Measurements from ENCODE around the gene ECE1.
A peak's percentile ranks its signal among the peaks of the same experiment; 100 is the strongest.

Gene ECE1

GRCh38 chr1:21263052-21263429 is 27.2 kb downstream of the ECE1 start:
- Histone ChIP-seq H3K4me1 (ENCODE audit: control insufficient read depth in 5 of 5, insufficient read depth in 5 of 5, low read length in 5 of 5) (peaks cover 20 to 64% (median 33%) of the 10 kb centered on the region in 5 donors), H3K9me3 (ENCODE audit: control insufficient read depth in 5 of 5, low read length in 5 of 5) (no peaks in the 10 kb centered on the region), H3K36me3 (ENCODE audit: control insufficient read depth in 5 of 5, insufficient read depth in 5 of 5, low read length in 5 of 5) (peaks cover 4 to 63% (median 47%) of the 10 kb centered on the region in 5 donors), H3K27ac (ENCODE audit: low read depth, low read length) (peak overlapping the region; percentile 90), H3K27me3 (ENCODE audit: control insufficient read depth in 5 of 5, insufficient read depth in 4 of 5, low read length in 5 of 5) (no peaks in the 10 kb centered on the region), H3K9ac (ENCODE audit: low read length in 5 of 5) (peak overlapping the region in 2 of 5 donors; percentile 3 to 52), H3K4me3 (ENCODE audit: low read depth in 1 of 5, low read length in 5 of 5) (no peak overlapping the region)

- Histone ChIP-seq H3K27ac (ENCODE audit: low read depth, low read length) (peak overlapping the region; percentile 90), H3K9me3 (ENCODE audit: control insufficient read depth in 5 of 5, low read length in 5 of 5) (no peaks in the 10 kb centered on the region), H3K9ac (ENCODE audit: low read length in 5 of 5) (peak overlapping the region; percentile 34 to 77 (median 64)), H3K27me3 (ENCODE audit: control insufficient read depth in 5 of 5, insufficient read depth in 4 of 5, low read length in 5 of 5) (no peaks in the 10 kb centered on the region), H3K36me3 (ENCODE audit: control insufficient read depth in 5 of 5, insufficient read depth in 5 of 5, low read length in 5 of 5) (peaks cover 0 to 63% (median 47%) of the 10 kb centered on the region in 5 donors), H3K4me3 (ENCODE audit: low read depth in 1 of 5, low read length in 5 of 5) (peak overlapping the region in 4 of 5 donors; percentile 13 to 44 (median 32)), H3K4me1 (ENCODE audit: control insufficient read depth in 5 of 5, insufficient read depth in 5 of 5, low read length in 5 of 5) (peaks cover 20 to 60% (median 33%) of the 10 kb centered on the region in 5 donors)
Observed at GRCh38 chr1:21262293-21263051, 27.8 kb downstream of the ECE1 start.

- Histone ChIP-seq H3K9ac (ENCODE audit: low read length in 5 of 5) (peak overlapping the region in 4 of 5 donors; percentile 34 to 77 (median 64)), H3K4me1 (ENCODE audit: control insufficient read depth in 5 of 5, insufficient read depth in 5 of 5, low read length in 5 of 5) (peaks cover 20 to 58% (median 33%) of the 10 kb centered on the region in 5 donors), H3K27me3 (ENCODE audit: control insufficient read depth in 5 of 5, insufficient read depth in 4 of 5, low read length in 5 of 5) (no peaks in the 10 kb centered on the region), H3K9me3 (ENCODE audit: control insufficient read depth in 5 of 5, low read length in 5 of 5) (no peaks in the 10 kb centered on the region), H3K4me3 (ENCODE audit: low read depth in 1 of 5, low read length in 5 of 5) (peak overlapping the region in 4 of 5 donors; percentile 13 to 44 (median 38)), H3K27ac (ENCODE audit: low read depth, low read length) (peak overlapping the region; percentile 90), H3K36me3 (ENCODE audit: control insufficient read depth in 5 of 5, insufficient read depth in 5 of 5, low read length in 5 of 5) (peaks cover 0 to 64% (median 49%) of the 10 kb centered on the region in 5 donors)
Observed at GRCh38 chr1:21261551-21262292, 28.5 kb downstream of the ECE1 start.

- Histone ChIP-seq H3K27me3 (ENCODE audit: control insufficient read depth in 5 of 5, insufficient read depth in 4 of 5, low read length in 5 of 5) (no peaks in the 10 kb centered on the region), H3K4me1 (ENCODE audit: control insufficient read depth in 5 of 5, insufficient read depth in 5 of 5, low read length in 5 of 5) (peaks cover 21 to 50% (median 35%) of the 10 kb centered on the region in 5 donors), H3K9ac (ENCODE audit: low read length in 5 of 5) (peak overlapping the region in 1 of 5 donors; percentile 26), H3K9me3 (ENCODE audit: control insufficient read depth in 5 of 5, low read length in 5 of 5) (no peaks in the 10 kb centered on the region), H3K4me3 (ENCODE audit: low read depth in 1 of 5, low read length in 5 of 5) (no peak overlapping the region), H3K36me3 (ENCODE audit: control insufficient read depth in 5 of 5, insufficient read depth in 5 of 5, low read length in 5 of 5) (peaks cover 0 to 67% (median 49%) of the 10 kb centered on the region in 5 donors), H3K27ac (ENCODE audit: low read depth, low read length) (peak overlapping the region; percentile 90)
Observed at GRCh38 chr1:21260405-21261125, 29.7 kb downstream of the ECE1 start.

GRCh38 chr1:21259316-21260076 is 30.8 kb downstream of the ECE1 start:
- Histone ChIP-seq H3K36me3 (ENCODE audit: control insufficient read depth in 5 of 5, insufficient read depth in 5 of 5, low read length in 5 of 5) (peaks cover 0 to 72% (median 55%) of the 10 kb centered on the region in 5 donors), H3K27me3 (ENCODE audit: control insufficient read depth in 5 of 5, insufficient read depth in 4 of 5, low read length in 5 of 5) (no peaks in the 10 kb centered on the region), H3K9me3 (ENCODE audit: control insufficient read depth in 5 of 5, low read length in 5 of 5) (no peaks in the 10 kb centered on the region), H3K4me3 (ENCODE audit: low read depth in 1 of 5, low read length in 5 of 5) (no peak overlapping the region), H3K9ac (ENCODE audit: low read length in 5 of 5) (no peak overlapping the region), H3K4me1 (ENCODE audit: control insufficient read depth in 5 of 5, insufficient read depth in 5 of 5, low read length in 5 of 5) (peaks cover 22 to 51% (median 46%) of the 10 kb centered on the region in 5 donors), H3K27ac (ENCODE audit: low read depth, low read length) (no peak overlapping the region)

GRCh38 chr1:21258331-21259134 is 31.7 kb downstream of the ECE1 start:
- Histone ChIP-seq H3K4me3 (ENCODE audit: low read depth in 1 of 5, low read length in 5 of 5) (no peak overlapping the region), H3K36me3 (ENCODE audit: control insufficient read depth in 5 of 5, insufficient read depth in 5 of 5, low read length in 5 of 5) (peaks cover 0 to 70% (median 59%) of the 10 kb centered on the region in 5 donors), H3K9me3 (ENCODE audit: control insufficient read depth in 5 of 5, low read length in 5 of 5) (no peaks in the 10 kb centered on the region), H3K27ac (ENCODE audit: low read depth, low read length) (no peak overlapping the region), H3K9ac (ENCODE audit: low read length in 5 of 5) (no peak overlapping the region), H3K27me3 (ENCODE audit: control insufficient read depth in 5 of 5, insufficient read depth in 4 of 5, low read length in 5 of 5) (no peaks in the 10 kb centered on the region), H3K4me1 (ENCODE audit: control insufficient read depth in 5 of 5, insufficient read depth in 5 of 5, low read length in 5 of 5) (peaks cover 22 to 49% (median 47%) of the 10 kb centered on the region in 5 donors)

GRCh38 chr1:21257431-21258135 is 32.7 kb downstream of the ECE1 start:
- Histone ChIP-seq H3K36me3 (ENCODE audit: control insufficient read depth in 5 of 5, insufficient read depth in 5 of 5, low read length in 5 of 5) (peaks cover 0 to 71% (median 60%) of the 10 kb centered on the region in 5 donors), H3K27ac (ENCODE audit: low read depth, low read length) (no peak overlapping the region), H3K9ac (ENCODE audit: low read length in 5 of 5) (no peak overlapping the region), H3K4me3 (ENCODE audit: low read depth in 1 of 5, low read length in 5 of 5) (no peak overlapping the region), H3K4me1 (ENCODE audit: control insufficient read depth in 5 of 5, insufficient read depth in 5 of 5, low read length in 5 of 5) (peaks cover 19 to 40% (median 40%) of the 10 kb centered on the region in 5 donors), H3K9me3 (ENCODE audit: control insufficient read depth in 5 of 5, low read length in 5 of 5) (no peaks in the 10 kb centered on the region), H3K27me3 (ENCODE audit: control insufficient read depth in 5 of 5, insufficient read depth in 4 of 5, low read length in 5 of 5) (no peaks in the 10 kb centered on the region)

- Histone ChIP-seq H3K9me3 (ENCODE audit: control insufficient read depth in 5 of 5, low read length in 5 of 5) (no peaks in the 10 kb centered on the region), H3K4me3 (ENCODE audit: low read depth in 1 of 5, low read length in 5 of 5) (no peak overlapping the region), H3K36me3 (ENCODE audit: control insufficient read depth in 5 of 5, insufficient read depth in 5 of 5, low read length in 5 of 5) (peaks cover 0 to 79% (median 68%) of the 10 kb centered on the region in 5 donors), H3K27me3 (ENCODE audit: control insufficient read depth in 5 of 5, insufficient read depth in 4 of 5, low read length in 5 of 5) (no peaks in the 10 kb centered on the region), H3K27ac (ENCODE audit: low read depth, low read length) (no peak overlapping the region), H3K9ac (ENCODE audit: low read length in 5 of 5) (peak overlapping the region in 1 of 5 donors; percentile 13), H3K4me1 (ENCODE audit: control insufficient read depth in 5 of 5, insufficient read depth in 5 of 5, low read length in 5 of 5) (peaks cover 12 to 37% (median 33%) of the 10 kb centered on the region in 5 donors)
Observed at GRCh38 chr1:21256776-21257175, 33.5 kb downstream of the ECE1 start.

Data from subcutaneous abdominal adipose tissue (tissue), 5 donors.